H9 (cell line): Measurements from ENCODE around the gene RICTOR. TPM values are rescaled to one million over a fixed set of nuclear protein-coding genes. Genes with fewer than 3 reads are reported as not detected.

ENCODE experiments used
- DNase-seq: peaks from one replicate; pipeline ENCODE4 v3.0.0-alpha.2; 2017
- H2AFZ ChIP-seq: one replicate; pipeline ENCODE4 v1.6.1; 2013; ENCODE audit warnings: mild to moderate bottlenecking, low read length, control low read depth, moderate library complexity
- H2AK5ac ChIP-seq: 2 replicates; pipeline ENCODE4 v1.6.1; 2013; ENCODE audit warnings: low read length, control low read depth, mixed read lengths; ENCODE audit not compliant: insufficient read length
- H2BK120ac ChIP-seq: one replicate; pipeline ENCODE4 v1.6.1; 2013; ENCODE audit warnings: low read depth, mild to moderate bottlenecking, low read length, control low read depth, inconsistent platforms; ENCODE audit not compliant: poor library complexity, severe bottlenecking
- H2BK12ac ChIP-seq: 2 replicates; pipeline ENCODE4 v1.6.1; 2013; ENCODE audit warnings: low read length, control low read depth, mixed read lengths, low read depth; ENCODE audit not compliant: insufficient read length
- H2BK15ac ChIP-seq: 2 replicates; pipeline ENCODE4 v1.6.1; 2013; ENCODE audit warnings: low read depth, low read length, control low read depth
- H2BK20ac ChIP-seq: one replicate; pipeline ENCODE4 v1.6.1; 2013; ENCODE audit warnings: low read depth, mild to moderate bottlenecking, low read length, control low read depth, inconsistent platforms; ENCODE audit not compliant: poor library complexity, severe bottlenecking
- H2BK5ac ChIP-seq: 2 replicates; pipeline ENCODE4 v1.6.1; 2013; ENCODE audit warnings: low read length, control low read depth, mixed read lengths; ENCODE audit not compliant: insufficient read length
- H3K14ac ChIP-seq: 2 replicates; pipeline ENCODE4 v1.6.1; 2013; ENCODE audit warnings: low read length, control low read depth; ENCODE audit not compliant: insufficient read depth
- H3K18ac ChIP-seq: 2 replicates; pipeline ENCODE4 v1.6.1; 2013; ENCODE audit warnings: low read depth, mild to moderate bottlenecking, mixed read lengths, low read length, control low read depth; ENCODE audit not compliant: insufficient read length
- H3K23ac ChIP-seq: 2 replicates; pipeline ENCODE4 v1.6.1; 2013; ENCODE audit warnings: low read length, control low read depth, mixed read lengths, low read depth; ENCODE audit not compliant: insufficient read length
- H3K23me2 ChIP-seq: 2 replicates; pipeline ENCODE4 v1.6.1; 2013; ENCODE audit warnings: low read depth, mild to moderate bottlenecking, mixed read lengths, low read length, control low read depth; ENCODE audit not compliant: insufficient read length, poor library complexity, severe bottlenecking
- H3K27ac ChIP-seq: 2 replicates; pipeline ENCODE4 v1.5.1; 2013; ENCODE audit warnings: low read length, control low read depth, mixed read lengths, low read depth; ENCODE audit not compliant: insufficient read length
- H3K27me3 ChIP-seq: 2 replicates; pipeline ENCODE4 v1.6.1; 2013; ENCODE audit warnings: low read length, control low read depth, inconsistent platforms; ENCODE audit not compliant: insufficient read depth
- H3K4ac ChIP-seq: 2 replicates; pipeline ENCODE4 v1.6.1; 2013; ENCODE audit warnings: low read depth, mild to moderate bottlenecking, control low read depth, inconsistent platforms, low read length, moderate library complexity
- H3K4me1 ChIP-seq: 2 replicates; pipeline ENCODE4 v1.6.1; 2013; ENCODE audit warnings: low read length, control low read depth, inconsistent platforms; ENCODE audit not compliant: insufficient read depth
- H3K4me2 ChIP-seq: 2 replicates; pipeline ENCODE4 v1.6.1; 2013; ENCODE audit warnings: low read length, control low read depth, mixed read lengths; ENCODE audit not compliant: insufficient read length, insufficient read depth
- H3K56ac ChIP-seq: 2 replicates; pipeline ENCODE4 v1.6.1; 2013; ENCODE audit warnings: low read depth, mild to moderate bottlenecking, mixed read lengths, low read length, control low read depth; ENCODE audit not compliant: insufficient read length
- H3K79me1 ChIP-seq: 2 replicates; pipeline ENCODE4 v1.6.1; 2013; ENCODE audit warnings: low read depth, mild to moderate bottlenecking, moderate library complexity, low read length, control low read depth, inconsistent platforms; ENCODE audit not compliant: insufficient read depth, poor library complexity, severe bottlenecking
- H3K79me2 ChIP-seq: 2 replicates; pipeline ENCODE4 v1.6.1; 2013; ENCODE audit warnings: low read length, control low read depth, inconsistent platforms; ENCODE audit not compliant: insufficient read depth
- H3K9ac ChIP-seq: 2 replicates; pipeline ENCODE4 v1.6.1; 2013; ENCODE audit warnings: low read length, control low read depth, mixed read lengths; ENCODE audit not compliant: insufficient read length; ENCODE audit errors: extremely low read depth
- H3K9me3 ChIP-seq: one replicate; pipeline ENCODE4 v1.6.1; 2013; ENCODE audit warnings: low read depth, low read length, inconsistent platforms; ENCODE audit not compliant: control insufficient read depth
- H3T11ph ChIP-seq: one replicate; pipeline ENCODE4 v1.6.1; 2013; ENCODE audit warnings: mild to moderate bottlenecking, low read length, control low read depth, inconsistent platforms
- H4K20me1 ChIP-seq: one replicate; pipeline ENCODE4 v1.6.1; 2013; ENCODE audit not compliant: control insufficient read depth, insufficient read length, insufficient read depth
- H4K5ac ChIP-seq: 2 replicates; pipeline ENCODE4 v1.6.1; 2013; ENCODE audit warnings: low read depth, mild to moderate bottlenecking, mixed read lengths, low read length, control low read depth; ENCODE audit not compliant: insufficient read length
- H4K8ac ChIP-seq: replicated peaks from 2 replicates; pipeline ENCODE4 v1.6.1; 2013; ENCODE audit warnings: low read length, control low read depth, mixed read lengths, low read depth; ENCODE audit not compliant: insufficient read length
- H4K91ac ChIP-seq: 2 replicates; pipeline ENCODE4 v1.6.1; 2013; ENCODE audit warnings: low read depth, mild to moderate bottlenecking, moderate library complexity, mixed read lengths, low read length, control low read depth; ENCODE audit not compliant: insufficient read length
- H3K27ac Mint-ChIP-seq, 3 experiments: 2 replicates in 2 of 3; 3 replicates in 1 of 3; pipeline ENCODE4 v1.8.0; 2020 to 2021; ENCODE audit warnings: mixed read lengths in 3 of 3, mild to moderate bottlenecking in 1 of 3, moderate library complexity in 1 of 3
- H3K27me3 Mint-ChIP-seq: 2 replicates; pipeline ENCODE4 v1.8.0; 2021; ENCODE audit warnings: low read depth, mild to moderate bottlenecking, moderate library complexity, mixed read lengths
- H3K36me3 Mint-ChIP-seq, 3 experiments: 2 replicates in 2 of 3; 3 replicates in 1 of 3; pipeline ENCODE4 v1.8.0; 2020 to 2021; ENCODE audit warnings: low read depth in 3 of 3, mixed read lengths in 3 of 3; ENCODE audit not compliant: insufficient read depth in 1 of 3
- H3K4me1 Mint-ChIP-seq, 2 experiments: 2 replicates each; pipeline ENCODE4 v1.8.0; 2020; ENCODE audit warnings: mixed read lengths in 2 of 2
- H3K4me3 Mint-ChIP-seq, 2 experiments: 2 replicates in 1 of 2; 3 replicates in 1 of 2; pipeline ENCODE4 v1.8.0; 2020 to 2021; ENCODE audit warnings: mild to moderate bottlenecking in 2 of 2, mixed read lengths in 2 of 2, moderate library complexity in 1 of 2
- H3K9me3 Mint-ChIP-seq, 2 experiments: 2 replicates in 1 of 2; 3 replicates in 1 of 2; pipeline ENCODE4 v1.8.0; 2020; ENCODE audit warnings: mild to moderate bottlenecking in 2 of 2, mixed read lengths in 2 of 2, moderate library complexity in 1 of 2
- CTCF ChIP-seq: fragments of 200-600 bp; sonication (generic); conservative IDR thresholded peaks from 3 replicates; pipeline ENCODE4 v1.8.0; 2021; ENCODE audit warnings: antibody characterized with exemption, mild to moderate bottlenecking
- WGBS: extraction: QIAGEN DNeasy Blood & Tissue Kit; methylation state at CpG from one replicate; pipeline ENCODE4 v1.1.7; 2013; ENCODE audit warnings: missing lambda C conversion rate, low lambda C conversion rate, mixed read lengths; ENCODE audit not compliant: insufficient read length; ENCODE audit errors: extremely low coverage; 5-methylcytosine and 5-hydroxymethylcytosine counted together
- total RNA-seq: library from RNA; stranded (reverse); gene quantifications from 2 replicates; pipeline ENCODE4 v1.2.1, GENCODE V29; 2021

Gene RICTOR
- total RNA-seq, 1 experiment from 2014 or later = 20.9 TPM

DNA sequence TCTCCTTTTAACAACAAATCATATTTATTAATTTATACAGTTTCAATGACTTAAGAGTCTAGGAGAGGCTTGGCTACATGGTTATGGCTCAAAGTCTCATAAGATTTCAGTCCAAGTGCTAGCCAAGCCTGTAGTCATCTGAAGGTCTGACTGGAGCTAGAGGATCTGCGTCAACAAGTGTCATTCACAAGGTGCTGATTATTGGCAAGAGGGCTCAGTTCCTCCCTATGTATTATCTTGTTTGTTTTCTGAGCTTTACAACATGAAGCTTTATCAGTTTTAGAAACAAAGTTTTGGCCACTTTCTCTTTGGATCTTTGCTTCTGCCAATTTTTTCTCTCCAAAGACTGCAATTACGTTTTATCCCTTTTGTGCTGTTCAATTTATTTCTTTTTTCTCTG, 94.7 kb downstream of the RICTOR start:
- peaks cover 14 to 19% of the 10 kb centered on the region in 2 experiments for H3K4me1 Mint-ChIP-seq
- no peak overlapping the region for H3T11ph ChIP-seq

More for the DNA sequence above, 94.7 kb downstream of the RICTOR start:
- Mint-ChIP-seq H3K9me3 (no peaks in the 10 kb centered on the region), H3K27ac (peak overlapping the region in 1 of 3 experiments; percentile 54; a peak in 2 of 7 replicates), H3K36me3 (peaks cover 0 to 3% (median 0%) of the 10 kb centered on the region in 3 experiments; a peak in 2 of 7 replicates), H3K4me3 (no peak overlapping the region), H3K27me3 (no peaks in the 10 kb centered on the region)
- Histone ChIP-seq H2AFZ (no peak overlapping the region), H3K9me3 (no peaks in the 10 kb centered on the region), H4K20me1 (no peaks in the 10 kb centered on the region), H3K79me1 (no peaks in the 10 kb centered on the region), H3K4me2 (no peak overlapping the region), H2BK20ac (no peak overlapping the region), H3K4me1 (no peaks in the 10 kb centered on the region; the same call in none of the 2 replicates), H2BK15ac (no peak overlapping the region), H2AK5ac (no peak overlapping the region), H3K23ac (no peak overlapping the region), H3K56ac (no peak overlapping the region), H2BK5ac (no peak overlapping the region), H3K79me2 (no peaks in the 10 kb centered on the region), H3K18ac (no peak overlapping the region), H3K14ac (no peak overlapping the region), H2BK120ac (no peak overlapping the region), H3K27ac (no peak overlapping the region), H3K23me2 (no peaks in the 10 kb centered on the region), H3K27me3 (no peaks in the 10 kb centered on the region), H3K9ac (no peak overlapping the region), H4K91ac (no peak overlapping the region), H4K8ac (no peak overlapping the region), H2BK12ac (no peak overlapping the region), H4K5ac (no peak overlapping the region), H3K4ac (no peak overlapping the region)
- no CpG with 5 or more reads among the region's 2 CpGs for WGBS
- no peak for DNase-seq
- TF ChIP-seq CTCF = no peak
